Stimulated activated naive CD8-positive, alpha-beta T cell treated with anti-CD3 and anti-CD28 coated beads, Interleukin-15, Interleukin-2, amounts not matched to agents 100 U/mL and 50 U/mL, for 24 hours (primary cell): Measurements from ENCODE around the gene FRMD1.
"Not testable (repeated sequence)": the region's sequence is repeated elsewhere in the genome, so short reads cannot be mapped to it uniquely, and the experiment has no call there.

Experiments used
- ATAC-seq: fragments of 150-1000 bp; cut with Tn5 transposase; one replicate; pipeline ENCODE4 v1.10.0; 2021
- DNase-seq: peaks from one replicate; pipeline ENCODE4 v3.0.0; 2021

FRMD1 gene

DNA sequence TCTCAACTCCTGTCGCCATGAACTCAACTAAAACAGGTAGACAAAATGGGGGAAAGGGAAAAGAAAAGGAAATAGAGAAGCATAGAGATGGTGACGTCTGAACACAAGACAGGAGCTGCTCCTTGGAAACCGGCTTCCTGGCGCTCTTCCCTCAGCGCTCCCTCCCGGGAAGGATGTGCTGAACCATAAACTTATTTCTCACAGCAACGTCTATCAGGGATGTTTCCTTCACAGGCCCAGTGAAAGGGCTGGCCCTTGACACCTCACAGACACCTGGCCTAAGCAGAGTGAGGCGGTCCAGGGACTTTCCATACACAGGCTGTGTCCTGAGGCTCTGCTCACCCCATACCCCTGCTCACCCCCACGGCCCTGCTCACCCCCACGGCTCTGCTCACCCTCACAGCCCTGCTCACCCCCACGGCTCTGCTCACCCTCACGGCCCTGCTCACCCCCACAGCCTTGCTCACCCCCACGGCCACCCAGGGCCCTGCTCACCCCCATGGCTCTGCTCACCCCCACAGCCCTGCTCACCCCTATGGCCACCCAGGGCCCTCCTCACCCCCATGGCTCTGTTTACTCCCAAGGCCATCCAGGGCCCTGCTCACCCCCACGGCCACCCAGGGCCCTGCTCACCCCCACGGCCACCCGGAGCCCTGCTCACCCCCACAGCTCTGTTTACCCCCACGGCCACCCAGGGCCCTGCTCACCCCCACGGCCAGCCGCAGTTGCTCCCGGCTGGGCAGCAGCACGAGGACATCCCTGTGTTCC is 653 bp downstream of the FRMD1 start:
- no peak for ATAC-seq

DNA sequence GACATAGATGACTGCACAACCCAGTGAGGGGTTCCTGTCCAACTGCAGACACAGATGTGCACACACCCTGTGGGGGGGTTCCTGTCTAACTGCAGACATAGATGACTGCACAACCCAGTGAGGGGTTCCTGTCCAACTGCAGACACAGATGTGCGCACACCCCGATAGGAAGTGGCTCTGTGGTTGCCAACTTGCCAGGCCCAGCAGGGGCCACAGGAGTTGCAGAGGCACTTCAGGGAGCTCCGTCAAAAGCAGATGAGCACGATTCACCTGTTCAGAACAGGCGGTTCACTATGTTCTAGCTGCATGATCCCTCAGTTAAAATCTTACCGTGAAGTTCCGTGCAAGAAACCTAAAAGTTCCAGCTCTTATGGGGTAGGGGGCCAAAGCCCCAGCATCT is 1.6 kb downstream of the FRMD1 start:
- ATAC-seq, DNase-seq: not testable (repeated sequence)

More for the DNA sequence above, 653 bp downstream of the FRMD1 start:
- DNase-seq: no peak

DNA sequence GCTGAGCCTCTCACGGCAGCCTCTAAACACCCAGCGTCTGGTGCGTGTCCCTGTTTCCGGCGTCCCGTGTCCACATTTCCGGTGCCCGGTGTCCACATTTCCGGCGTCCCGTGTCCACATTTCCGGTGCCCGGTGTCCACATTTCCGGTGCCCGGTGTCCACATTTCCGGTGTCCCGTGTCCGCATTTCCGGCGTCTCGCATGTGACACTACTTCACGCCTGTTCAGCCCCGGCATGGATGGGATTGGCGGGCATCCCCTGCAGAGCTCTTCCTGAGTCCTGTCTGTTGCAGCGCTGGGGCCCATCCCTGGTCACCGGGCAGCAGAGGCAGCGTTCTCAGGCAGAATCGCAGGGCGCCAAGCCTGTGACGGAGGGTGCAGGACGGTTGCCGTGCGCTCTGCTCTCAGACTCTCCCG is 3.2 kb downstream of the FRMD1 start:
- no peak for ATAC-seq
- no peak for DNase-seq

DNA sequence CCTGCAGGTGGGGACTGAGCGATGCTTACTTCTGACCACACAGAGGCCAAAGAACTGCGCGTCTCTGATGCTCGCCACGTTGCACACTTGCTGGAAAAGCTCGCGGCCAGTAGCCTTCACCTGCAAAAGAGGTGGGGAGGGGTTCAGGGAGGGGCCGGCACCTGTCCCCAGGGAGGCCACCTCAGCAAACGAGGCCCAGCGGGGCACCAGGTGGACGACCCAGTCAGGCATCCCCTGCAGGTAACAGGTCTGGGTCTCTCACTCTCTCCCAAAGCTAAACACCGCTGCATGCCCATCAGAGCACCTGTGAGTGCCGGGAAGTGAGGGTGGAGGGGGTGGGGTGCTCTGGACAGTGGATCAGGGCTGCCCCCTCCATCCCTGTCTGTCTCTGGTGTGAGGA is 3.8 kb downstream of the FRMD1 start:
- no peak for ATAC-seq
- no peak for DNase-seq

DNA sequence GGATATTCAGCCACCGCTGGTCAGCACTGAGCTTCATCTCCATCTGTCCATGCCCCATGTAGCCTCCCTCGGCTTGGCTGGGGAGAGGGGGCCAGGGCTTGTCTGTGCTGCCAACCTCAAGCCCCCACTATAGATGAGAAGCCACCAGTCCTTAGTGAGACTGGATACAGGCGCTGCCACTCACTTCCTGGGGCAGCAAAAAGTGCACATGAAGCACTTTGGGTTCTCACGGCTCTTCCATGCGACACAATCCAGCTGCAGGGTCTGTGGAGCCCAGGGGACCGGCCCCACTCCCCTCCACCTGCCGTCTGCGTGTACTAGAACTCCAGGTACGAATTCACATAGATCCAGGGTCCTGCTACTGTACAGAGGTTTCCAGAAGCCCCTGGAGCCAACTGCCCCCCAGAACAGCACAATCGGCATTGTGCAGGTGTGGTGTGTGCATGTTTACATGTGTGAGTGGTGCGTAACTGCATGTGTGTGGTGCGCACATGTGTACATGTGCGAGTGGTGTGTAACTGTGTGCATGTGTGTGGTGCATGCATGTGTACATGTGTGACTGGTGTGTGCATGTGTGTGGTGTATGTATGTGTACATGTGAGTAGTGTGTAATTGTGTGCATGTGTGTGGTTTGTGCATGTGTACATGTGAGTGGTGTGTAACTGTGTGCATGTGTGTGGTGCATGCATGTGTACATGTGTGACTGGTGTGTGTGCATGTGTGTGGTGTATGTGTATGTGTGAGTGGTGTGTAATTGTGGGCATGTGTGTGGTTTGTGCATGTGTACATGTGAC is 4.9 kb downstream of the FRMD1 start:
- DNase-seq (no peak), ATAC-seq (no peak)

DNA sequence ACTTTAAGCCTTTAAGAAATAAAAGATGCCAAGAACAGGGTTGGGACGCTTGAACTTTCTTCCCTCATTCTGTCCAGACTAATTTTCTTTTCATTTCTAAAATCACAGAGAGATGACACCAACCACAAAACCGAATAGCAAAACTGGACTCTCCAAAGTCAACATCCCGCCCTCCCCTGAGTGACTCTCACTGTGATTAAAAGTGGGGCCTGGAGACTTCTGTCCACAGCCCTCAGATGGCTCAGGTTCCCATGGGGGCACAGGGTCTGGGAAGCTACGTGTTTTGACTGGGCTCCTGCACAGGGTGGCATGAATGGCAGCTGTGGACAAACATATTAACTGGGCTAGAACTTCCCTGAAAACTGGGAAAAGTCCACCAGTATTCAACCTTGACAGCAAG is 6.3 kb downstream of the FRMD1 start:
- DNase-seq (no peak), ATAC-seq (no peak)

DNA sequence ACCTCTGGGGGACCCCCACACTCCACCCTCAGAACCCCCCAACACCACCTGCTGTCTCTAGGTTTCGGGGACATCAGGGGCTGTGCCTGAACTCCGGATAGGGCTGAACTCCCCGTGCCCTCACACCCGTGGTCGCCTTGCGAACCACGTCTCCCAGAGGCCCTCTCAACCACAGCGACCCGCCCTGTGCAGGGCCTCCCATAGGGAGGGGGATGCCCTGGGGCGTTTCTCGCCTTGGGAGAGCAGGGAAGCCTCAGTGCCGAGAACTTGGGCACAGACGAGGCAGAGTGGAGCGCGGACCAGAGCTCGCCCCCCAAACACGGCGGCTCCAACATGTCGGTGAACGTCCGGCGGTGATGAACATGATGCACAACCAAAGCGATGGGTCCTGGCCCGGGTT is 6.8 kb downstream of the FRMD1 start:
- DNase-seq (no peak), ATAC-seq (no peak)

DNA sequence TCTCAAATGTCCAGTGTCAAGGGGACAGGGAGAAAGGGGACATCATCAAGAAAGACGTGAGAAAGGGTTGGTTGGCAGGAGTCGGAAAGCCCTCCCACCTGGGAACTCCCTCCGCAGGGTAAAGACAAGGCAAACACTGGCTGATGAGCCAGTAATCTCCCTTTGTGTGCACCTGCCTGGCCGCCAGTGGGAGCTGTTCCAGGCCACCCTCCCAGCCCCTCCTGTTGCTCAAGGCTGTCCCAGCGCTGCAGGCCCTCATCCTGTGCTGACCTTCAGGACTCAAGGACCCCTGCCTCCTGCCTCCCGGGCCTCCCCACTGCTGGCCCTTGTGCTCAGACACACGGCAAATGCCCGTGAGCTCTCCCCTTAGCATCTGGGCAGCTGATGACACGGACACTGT is 7.4 kb downstream of the FRMD1 start:
- no peak for DNase-seq

DNA sequence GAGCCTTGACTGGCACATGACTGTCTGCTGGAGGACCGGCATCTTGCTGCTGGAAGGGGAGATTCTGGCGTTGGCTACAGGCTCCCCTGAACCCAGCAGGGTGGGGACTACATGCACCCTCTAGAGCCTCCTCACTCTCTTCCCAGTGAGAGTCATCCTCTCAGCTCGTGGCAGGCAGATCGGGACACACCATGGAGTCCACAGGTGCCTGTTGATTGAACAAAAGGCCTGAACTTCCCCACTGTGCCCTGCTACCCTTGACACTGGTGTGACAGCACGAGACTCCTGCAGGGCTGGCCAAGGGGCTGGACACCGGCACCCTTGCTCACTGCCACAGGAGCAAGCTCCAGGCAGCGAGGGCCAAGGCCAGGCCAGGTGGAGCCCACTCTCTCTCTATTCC is 8.2 kb downstream of the FRMD1 start:
- no peak for DNase-seq
- no peak for ATAC-seq

More for the DNA sequence above, 7.4 kb downstream of the FRMD1 start:
- ATAC-seq: no peak

DNA sequence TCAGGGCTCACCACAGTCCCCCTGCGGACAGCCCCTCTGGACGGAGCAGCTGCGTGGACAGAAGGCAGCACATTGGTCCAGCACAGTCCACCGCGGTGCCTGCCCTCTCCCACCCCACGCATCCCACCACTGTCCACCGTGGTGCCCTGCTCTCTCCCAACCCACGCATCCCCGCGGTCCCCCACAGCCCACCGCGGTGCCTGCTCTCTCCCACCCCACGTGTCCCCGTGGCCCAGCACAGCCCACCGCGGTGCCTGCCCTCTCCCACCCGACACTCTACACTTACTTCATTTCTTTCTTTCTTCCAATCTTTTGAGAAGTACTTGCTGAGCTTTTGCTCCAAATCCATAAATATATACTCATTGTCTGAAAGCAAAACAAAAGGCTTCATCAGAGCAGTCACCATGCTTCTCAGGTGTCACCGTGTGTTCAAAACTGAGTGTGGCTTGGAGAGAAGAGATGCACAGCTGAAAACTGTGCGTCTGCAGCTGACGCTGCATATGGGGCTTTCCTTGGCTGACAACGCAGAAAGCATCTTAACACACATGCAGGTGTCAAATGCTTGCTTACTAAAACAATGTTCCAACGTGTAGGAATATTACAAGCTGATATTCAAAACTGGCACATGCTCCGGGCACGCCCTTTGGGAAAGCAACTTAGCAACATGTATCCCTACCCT is 11.8 kb downstream of the FRMD1 start:
- no peak for DNase-seq
- ATAC-seq: no peak

DNA sequence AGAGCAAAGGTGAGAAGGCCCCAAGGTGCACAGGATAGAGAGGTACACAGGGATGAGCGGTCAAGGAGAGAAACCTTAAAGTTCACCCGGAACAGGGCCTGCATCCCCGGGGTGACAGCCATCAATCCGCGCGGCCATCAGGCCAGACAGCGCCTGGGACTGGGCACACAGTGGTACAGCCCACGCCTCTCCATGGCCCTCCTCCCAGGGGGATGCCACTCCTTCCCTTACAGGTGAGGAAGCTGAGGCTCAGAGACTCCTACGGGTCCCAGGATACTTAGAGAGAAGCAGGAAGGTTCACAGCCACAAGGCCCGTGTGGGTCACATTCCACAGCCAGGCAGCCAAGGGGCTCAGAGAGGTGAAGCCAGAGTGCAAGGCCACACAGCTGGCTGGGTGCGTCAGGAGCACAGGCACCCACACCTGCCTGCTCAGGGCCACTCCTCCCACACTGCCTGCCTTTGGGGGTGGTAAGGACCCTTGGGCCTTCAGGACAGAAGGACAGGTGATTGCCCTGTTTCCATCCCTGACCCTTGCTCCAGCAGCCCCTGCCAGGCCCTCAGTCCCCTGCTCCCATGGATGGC is 14.7 kb downstream of the FRMD1 start:
- ATAC-seq (no peak), DNase-seq (no peak)

DNA sequence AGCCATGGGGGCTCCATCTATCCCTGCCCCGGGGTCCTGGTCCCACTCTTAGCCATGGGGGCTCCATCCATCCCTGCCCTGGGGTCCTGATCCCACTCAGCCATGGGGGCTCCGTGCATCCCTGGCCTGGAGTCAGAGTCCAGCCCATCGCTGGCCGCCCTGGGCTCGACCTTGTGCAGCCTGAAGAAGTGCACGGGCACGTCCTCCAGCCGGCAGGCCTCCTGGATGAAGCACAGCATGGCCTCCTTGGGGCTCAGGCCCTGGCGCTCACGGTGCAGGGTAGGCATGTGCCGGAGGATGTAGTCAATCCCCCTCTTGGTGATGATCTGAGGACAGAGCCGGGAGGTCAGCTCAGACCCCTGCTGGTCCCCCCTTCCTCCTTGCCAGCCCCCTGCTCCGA is 15.6 kb downstream of the FRMD1 start:
- ATAC-seq (no peak), DNase-seq (no peak)

DNA sequence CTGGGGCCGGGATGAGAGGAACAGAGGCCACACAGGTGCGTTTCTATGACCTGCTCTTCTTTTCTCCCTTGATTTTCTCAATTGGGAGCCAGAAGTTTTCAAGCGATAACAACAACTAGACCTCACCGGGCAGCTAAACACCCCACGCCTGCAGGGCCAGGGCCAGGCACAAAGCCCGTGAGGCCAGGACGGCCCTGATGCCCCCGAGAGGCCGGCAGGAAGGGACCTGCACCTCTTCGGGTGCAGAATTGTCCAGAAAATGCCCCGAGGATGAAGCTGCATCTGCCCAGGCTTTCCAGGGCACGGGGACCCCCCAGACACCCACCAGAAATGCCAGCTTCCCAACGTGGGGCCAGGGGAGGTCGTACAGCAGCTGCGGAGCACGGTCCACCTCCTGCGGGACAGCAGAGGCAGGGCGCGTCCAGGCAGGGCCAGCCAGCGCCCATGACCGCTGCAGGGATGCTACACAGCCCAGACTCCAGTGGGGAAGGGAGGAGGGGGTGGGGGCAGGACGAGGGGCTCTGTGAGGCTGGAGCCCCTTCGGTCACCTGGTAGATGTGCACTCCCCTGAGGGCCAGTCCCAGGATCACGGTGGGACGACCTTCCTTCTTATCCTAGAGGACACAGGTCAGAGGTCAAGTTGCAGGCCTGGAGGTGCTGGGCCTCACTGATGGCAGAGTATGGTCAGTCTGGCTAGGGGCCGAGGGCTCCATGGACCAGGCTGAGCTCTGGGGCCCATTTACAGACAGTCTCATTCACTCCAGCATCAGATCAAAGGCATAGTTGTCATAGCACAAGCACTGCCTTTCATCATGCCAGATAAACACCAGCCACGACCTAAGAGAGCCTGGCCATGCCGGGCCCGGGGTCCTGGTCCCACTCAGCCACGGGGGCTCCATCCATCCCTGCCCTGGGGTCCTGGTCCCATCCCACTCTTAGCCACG is 16.4 kb downstream of the FRMD1 start:
- no peak for ATAC-seq
- DNase-seq: no peak

DNA sequence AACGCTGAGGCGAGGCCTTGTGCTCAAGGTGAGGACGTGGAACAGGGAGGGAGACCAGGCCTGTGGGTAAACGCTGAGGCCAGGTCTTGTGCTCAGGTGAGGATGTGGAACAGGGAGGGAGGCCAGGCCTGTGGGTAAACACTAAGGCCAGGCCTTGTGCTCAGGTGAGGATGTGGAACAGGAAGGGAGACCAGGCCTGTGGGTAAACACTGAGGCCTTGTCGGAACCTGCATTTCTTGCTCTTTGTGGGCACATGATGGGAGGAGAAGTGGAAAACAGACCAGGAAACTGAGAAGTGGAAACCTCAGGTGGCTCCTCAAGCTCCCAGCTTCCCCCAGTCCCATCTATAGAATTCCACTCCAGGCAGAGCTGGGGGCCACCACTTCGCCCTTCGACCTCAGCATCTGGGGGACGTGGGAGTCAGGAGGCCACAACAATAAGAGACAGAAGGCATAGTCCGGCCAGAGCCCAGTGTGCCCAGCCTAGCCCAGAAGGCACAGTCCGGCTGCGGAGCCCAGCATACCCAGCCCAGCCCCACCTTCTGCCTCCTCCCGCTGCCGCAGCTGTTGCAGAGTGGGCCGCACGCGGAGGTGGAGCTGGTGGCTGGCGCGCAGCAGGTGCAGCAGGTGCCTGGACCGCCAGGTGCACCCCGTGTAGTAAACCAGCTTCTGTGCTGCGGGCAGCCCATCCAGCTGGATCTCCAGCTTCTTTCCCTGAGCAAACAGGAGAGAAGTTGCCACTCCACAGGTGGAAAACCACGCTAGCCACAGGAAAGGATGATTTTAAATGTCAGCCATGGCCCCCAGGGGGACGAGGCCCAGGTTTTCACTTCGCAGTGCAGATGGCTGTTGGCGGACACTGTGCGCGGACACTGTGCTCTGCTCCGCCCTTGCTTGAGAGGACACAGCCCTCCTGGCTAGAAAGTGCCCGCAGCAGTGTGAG is 17.5 kb downstream of the FRMD1 start:
- no peak for DNase-seq
- ATAC-seq: no peak

DNA sequence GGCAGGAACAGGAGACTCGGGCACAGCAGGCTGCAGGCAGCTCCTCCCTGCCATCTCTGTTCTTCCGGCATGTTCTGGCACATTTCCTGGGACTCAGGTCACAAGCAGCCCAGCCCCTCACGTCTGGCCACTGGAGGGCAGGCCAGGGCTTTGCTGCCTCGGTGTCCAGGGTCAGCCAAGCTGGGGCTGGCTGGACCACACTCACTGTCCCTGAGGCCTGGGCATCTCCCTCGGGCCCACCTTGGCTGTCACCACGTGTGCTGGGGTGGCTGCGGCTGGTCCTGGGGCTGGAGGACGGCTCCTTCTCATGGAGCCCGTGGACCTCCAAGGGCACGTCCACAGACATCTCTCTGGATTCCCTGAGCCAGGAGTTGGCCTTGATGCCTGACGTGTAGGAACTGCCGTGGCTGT is 18.5 kb downstream of the FRMD1 start:
- no peak for ATAC-seq
- no peak for DNase-seq

DNA sequence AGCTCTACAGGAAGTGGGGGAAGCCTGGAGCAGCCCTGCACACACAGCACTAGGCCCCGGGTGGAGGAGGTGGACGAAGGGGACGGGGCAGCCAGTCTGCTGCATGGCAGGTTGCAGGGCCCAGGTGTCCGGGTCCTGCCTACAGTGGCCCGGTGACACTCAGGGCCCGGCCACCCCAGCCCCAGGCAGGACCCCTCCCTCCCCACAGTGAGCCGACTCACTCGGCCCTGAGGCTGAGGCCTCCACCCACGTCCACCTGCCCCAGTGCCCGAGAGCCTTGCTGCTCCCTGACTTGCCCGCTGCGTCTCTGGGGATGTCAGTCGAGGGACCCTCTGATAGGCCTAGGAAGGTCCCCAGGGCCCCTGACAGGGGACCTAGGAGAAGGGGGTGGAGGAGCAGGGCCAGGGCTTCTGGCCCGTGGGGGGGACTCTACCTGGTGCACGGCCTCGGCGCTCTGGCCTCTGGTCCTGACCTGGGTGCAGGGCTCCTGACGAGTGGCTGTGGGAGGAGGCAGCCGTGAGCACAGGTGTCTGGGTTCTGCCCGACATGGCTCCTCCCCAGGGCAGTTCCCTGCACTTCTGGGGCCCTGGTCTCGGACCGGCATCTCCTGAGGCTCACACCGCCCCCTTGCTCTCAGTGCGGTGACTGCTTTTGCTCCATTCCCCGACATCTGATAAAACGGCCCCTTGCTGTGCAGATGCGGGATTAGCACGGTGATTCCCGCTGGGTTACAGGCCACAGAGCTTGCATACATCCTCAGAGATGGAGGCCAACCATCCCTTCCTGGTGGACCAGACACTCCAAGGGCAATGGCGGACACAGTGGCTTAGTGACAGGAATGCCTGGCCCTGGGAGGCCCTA is 20.1 kb downstream of the FRMD1 start:
- ATAC-seq: no peak
- DNase-seq: no peak

DNA sequence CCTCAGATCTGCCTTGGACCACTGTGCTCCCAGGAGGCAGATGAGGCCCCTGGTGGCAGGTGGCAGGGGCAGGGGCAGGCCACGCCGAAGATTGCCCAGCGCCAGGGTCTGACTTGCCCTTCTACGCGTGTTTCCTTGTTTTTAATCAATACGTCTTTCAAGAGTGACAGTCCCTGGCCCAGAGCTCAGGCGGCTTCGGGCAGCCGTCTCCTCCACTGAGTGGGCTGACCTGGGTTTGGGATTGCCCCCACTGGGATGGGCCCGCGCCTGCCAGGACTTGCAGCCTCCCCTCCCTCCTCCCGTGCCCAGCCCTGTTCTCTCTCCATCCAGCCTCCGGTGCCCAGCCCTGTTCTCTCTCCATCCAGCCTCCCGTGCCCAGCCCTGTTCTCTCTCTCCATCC is 21.2 kb downstream of the FRMD1 start:
- DNase-seq: no peak
- ATAC-seq: no peak

DNA sequence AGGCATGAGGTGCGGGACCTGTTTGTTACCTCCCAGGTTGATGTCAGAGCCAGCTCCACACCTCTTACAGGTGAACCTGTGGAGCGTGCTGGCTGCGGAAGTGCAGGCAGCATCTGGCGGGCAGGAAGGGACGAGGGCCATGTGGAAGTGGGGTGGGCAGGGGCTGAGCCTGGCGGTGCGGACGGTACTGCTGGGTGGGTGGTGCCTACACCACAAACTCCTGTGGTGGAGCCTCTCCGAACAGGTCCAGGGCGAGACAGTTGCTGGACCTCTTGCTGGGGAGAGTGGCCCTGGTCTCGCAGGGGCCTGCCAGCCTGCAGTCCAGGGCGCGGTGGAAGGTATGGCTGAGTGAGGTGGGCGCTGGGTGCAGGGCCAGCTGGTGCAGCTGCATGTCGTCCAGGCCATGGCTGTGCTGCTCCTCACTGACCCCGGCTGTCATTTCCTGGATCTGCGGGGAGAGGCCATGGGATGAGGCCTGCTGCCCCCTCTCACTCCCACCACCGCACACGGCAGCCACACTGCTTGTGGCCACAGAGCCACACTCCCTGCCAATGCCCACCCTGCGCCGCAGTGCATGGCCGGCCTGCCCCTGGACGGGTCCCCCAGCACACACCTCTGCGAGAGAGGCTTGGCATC is 22.0 kb downstream of the FRMD1 start:
- DNase-seq (no peak), ATAC-seq (no peak)
